ENCODE data around the gene PCNX3.

PCNX3 gene

GRCh38 chr11:65599216-65599954, 16.2 kb upstream of the PCNX3 start:
- DNase-seq (ENCODE audit: low read depth), result no peak

GRCh38 chr11:65599955-65600246, 15.7 kb upstream of the PCNX3 start:
- DNase-seq (ENCODE audit: low read depth), result no peak

- no peak for DNase-seq (ENCODE audit: low read depth)
These were observed 11.3 kb upstream of the PCNX3 start for GRCh38 chr11:65604258-65604657.

GRCh38 chr11:65606876-65607613, 8.5 kb upstream of the PCNX3 start:
- DNase-seq (ENCODE audit: low read depth), result no peak

GRCh38 chr11:65607614-65608426, 7.8 kb upstream of the PCNX3 start:
- DNase-seq (ENCODE audit: low read depth), result no peak

GRCh38 chr11:65609229-65609628, 6.3 kb upstream of the PCNX3 start:
- DNase-seq (ENCODE audit: low read depth), result no peak

GRCh38 chr11:65609665-65610064, 5.9 kb upstream of the PCNX3 start:
- no peak for DNase-seq (ENCODE audit: low read depth)

GRCh38 chr11:65610404-65610803, 5.2 kb upstream of the PCNX3 start:
- no peak for DNase-seq (ENCODE audit: low read depth)

GRCh38 chr11:65611028-65611757, 4.4 kb upstream of the PCNX3 start:
- DNase-seq (ENCODE audit: low read depth), result no peak

- DNase-seq (ENCODE audit: low read depth), result no peak
These were observed 3.6 kb upstream of the PCNX3 start for GRCh38 chr11:65611758-65612603.

GRCh38 chr11:65612691-65613090, 2.9 kb upstream of the PCNX3 start:
- DNase-seq (ENCODE audit: low read depth), result no peak

- DNase-seq (ENCODE audit: low read depth), result no peak
These were observed 2.3 kb upstream of the PCNX3 start for GRCh38 chr11:65613091-65613928.

- DNase-seq (ENCODE audit: low read depth), result no peak
These were observed 486 bp downstream of the PCNX3 start for GRCh38 chr11:65615950-65616574.

GRCh38 chr11:65616575-65617001, 1.0 kb downstream of the PCNX3 start:
- DNase-seq (ENCODE audit: low read depth), result no peak

- no peak for DNase-seq (ENCODE audit: low read depth)
These were observed 1.7 kb downstream of the PCNX3 start for GRCh38 chr11:65617136-65617850.

GRCh38 chr11:65617990-65618751, 2.6 kb downstream of the PCNX3 start:
- DNase-seq (ENCODE audit: low read depth), result no peak

GRCh38 chr11:65618763-65619162, 3.2 kb downstream of the PCNX3 start:
- no peak for DNase-seq (ENCODE audit: low read depth)

- no peak for DNase-seq (ENCODE audit: low read depth)
These were observed 3.8 kb downstream of the PCNX3 start for GRCh38 chr11:65619281-65619928.
